ENCODE data around the gene PIKFYVE.

DNA sequence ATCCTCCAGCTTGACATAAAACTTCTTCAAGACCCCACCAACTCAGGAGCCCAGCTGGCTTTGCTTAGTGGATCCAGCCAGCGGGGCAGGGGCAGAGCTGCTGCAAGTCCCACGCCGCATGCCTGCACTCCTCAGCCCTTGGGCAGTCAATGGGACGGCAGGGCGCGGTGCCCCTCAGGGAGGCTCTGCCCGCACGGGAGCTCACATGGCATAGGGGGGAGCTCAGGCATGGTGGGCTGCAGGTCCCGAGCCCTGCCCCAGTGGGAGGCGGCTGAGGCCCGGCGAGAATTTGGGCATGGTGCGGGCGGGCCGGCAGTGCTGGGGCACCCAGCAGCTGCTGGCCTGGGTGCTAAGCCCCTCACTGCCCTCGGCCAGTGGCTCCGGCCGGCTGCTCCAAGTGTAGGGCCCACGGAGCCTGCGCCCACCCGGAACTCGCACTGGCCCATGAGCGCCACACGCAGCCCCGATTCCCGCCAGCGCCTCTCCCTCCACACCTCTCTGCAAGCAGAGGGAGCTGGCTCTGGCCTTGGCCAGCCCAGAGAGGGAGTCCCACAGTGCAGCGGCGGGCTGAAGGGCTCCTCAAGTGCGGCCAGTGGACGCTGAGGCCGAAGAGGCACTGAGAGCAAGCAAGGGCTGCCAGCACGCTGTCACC lies 38.3 kb upstream of the PIKFYVE start:
- TF ChIP-seq, protein P1, sequence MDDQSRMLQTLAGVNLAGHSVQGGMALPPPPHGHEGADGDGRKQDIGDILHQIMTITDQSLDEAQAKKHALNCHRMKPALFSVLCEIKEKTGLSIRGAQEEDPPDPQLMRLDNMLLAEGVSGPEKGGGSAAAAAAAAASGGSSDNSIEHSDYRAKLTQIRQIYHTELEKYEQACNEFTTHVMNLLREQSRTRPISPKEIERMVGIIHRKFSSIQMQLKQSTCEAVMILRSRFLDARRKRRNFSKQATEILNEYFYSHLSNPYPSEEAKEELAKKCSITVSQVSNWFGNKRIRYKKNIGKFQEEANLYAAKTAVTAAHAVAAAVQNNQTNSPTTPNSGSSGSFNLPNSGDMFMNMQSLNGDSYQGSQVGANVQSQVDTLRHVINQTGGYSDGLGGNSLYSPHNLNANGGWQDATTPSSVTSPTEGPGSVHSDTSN (IDR thresholded peaks at IDR 0.05; ENCODE audit: insufficient replicate concordance, low read depth, low read length) = no peak
- TF ChIP-seq POLR2AphosphoS2 (IDR thresholded peaks at IDR 0.05; ENCODE audit: low read depth, low read length) (no peak), POLR2A (IDR thresholded peaks at IDR 0.05; ENCODE audit: low read depth, low read length) (no peak), ZNF274 (IDR thresholded peaks at IDR 0.05; ENCODE audit: insufficient read depth, insufficient read length) (no peak), CBFB (IDR thresholded peaks at IDR 0.05; ENCODE audit: low read depth) (no peak)
- TF ChIP-seq, protein P2, sequence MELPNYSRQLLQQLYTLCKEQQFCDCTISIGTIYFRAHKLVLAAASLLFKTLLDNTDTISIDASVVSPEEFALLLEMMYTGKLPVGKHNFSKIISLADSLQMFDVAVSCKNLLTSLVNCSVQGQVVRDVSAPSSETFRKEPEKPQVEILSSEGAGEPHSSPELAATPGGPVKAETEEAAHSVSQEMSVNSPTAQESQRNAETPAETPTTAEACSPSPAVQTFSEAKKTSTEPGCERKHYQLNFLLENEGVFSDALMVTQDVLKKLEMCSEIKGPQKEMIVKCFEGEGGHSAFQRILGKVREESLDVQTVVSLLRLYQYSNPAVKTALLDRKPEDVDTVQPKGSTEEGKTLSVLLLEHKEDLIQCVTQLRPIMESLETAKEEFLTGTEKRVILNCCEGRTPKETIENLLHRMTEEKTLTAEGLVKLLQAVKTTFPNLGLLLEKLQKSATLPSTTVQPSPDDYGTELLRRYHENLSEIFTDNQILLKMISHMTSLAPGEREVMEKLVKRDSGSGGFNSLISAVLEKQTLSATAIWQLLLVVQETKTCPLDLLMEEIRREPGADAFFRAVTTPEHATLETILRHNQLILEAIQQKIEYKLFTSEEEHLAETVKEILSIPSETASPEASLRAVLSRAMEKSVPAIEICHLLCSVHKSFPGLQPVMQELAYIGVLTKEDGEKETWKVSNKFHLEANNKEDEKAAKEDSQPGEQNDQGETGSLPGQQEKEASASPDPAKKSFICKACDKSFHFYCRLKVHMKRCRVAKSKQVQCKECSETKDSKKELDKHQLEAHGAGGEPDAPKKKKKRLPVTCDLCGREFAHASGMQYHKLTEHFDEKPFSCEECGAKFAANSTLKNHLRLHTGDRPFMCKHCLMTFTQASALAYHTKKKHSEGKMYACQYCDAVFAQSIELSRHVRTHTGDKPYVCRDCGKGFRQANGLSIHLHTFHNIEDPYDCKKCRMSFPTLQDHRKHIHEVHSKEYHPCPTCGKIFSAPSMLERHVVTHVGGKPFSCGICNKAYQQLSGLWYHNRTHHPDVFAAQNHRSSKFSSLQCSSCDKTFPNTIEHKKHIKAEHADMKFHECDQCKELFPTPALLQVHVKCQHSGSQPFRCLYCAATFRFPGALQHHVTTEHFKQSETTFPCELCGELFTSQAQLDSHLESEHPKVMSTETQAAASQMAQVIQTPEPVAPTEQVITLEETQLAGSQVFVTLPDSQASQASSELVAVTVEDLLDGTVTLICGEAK (IDR thresholded peaks at IDR 0.05; ENCODE audit: borderline replicate concordance) = no peak

All from GM12878 (cell line).